Adrenal gland (tissue), 5 donors: ENCODE results near the gene NIPAL3.

Experiments used
- CTCF ChIP-seq, 6 experiments: fragments of 450-650 bp in 4 of 6; fragments of 200-600 bp in 2 of 6; sonication (generic) in 1 of 6; IDR thresholded peaks; 1 replicate in 5 of 6; 2 replicates in 1 of 6; pipeline versions ENCODE4 v1.5.1 to v1.8.0; 2016 to 2021; ENCODE audit warnings: antibody characterized with exemption in 6 of 6, mild to moderate bottlenecking in 2 of 6, moderate library complexity in 1 of 6
- POLR2A ChIP-seq, 2 donors: fragments of 450-650 bp; IDR thresholded peaks; one replicate each; pipeline ENCODE4 v1.6.1; 2017; ENCODE audit warnings: antibody characterized with exemption in 2 of 2, mild to moderate bottlenecking in 2 of 2, moderate library complexity in 1 of 2
- donor health status: DM: no; HTN: no; CAD: no.

DNA sequence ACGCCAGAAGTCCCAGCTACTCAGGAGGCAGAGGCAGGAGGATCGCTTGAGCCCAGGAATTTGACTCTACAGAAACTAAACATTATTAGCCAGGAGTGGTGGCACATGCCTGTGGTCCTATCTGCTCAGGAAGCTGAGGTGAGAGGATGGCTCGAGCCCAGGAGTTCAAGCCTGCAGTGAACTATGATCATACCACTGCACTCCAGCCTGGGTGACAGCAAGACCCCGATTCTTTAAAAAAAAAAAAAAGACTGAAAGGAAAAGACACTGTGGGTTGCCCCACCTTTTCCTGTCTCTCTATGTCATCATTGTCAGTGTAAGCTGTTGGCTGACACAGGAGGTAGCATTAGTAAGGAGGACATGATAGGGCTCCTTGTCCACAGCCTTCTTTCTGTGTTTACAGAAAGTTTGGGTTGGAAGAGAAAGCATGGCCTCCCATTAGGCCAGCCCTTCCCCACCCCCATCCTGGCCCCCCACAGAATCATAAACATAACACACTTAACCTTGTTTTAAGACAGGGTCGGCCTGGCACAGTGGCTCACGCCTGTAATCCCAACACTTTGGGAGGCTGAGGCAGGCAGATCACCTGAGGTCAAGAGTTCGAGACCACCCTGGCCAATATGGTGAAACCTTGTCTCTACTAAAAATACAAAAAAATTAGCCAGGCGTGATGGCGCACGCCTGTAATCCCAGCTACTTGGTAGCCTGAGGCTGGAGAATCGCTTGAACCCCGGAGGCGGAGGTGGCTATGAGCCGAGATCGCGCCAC is 66.4 kb downstream of the NIPAL3 start:
- no peak for TF ChIP-seq CTCF (IDR thresholded peaks at IDR 0.05)
- no peak for TF ChIP-seq POLR2A (IDR thresholded peaks at IDR 0.05)
